IMR-90 (cell line): ENCODE results near the gene MICAL1. TPM values are rescaled to one million over a fixed set of nuclear protein-coding genes. Genes with fewer than 3 reads are reported as not detected.

ENCODE experiments used
- ATAC-seq: fragments of 200-7000 bp; cut with Tn5 transposase; 2 replicates; pipeline ENCODE4 v1.9.1; 2020; ENCODE audit warnings: low read depth, mild to moderate bottlenecking, moderate library complexity
- BruUV-seq: library from RNA; stranded (reverse); fragments of 400-500 nt; replicated peaks from 2 replicates; lab custom pipeline; 2021; lab: Mats Ljungman, UMichigan
- CTCF ChIA-PET: fragments of 300-600 bp; formaldehyde crosslinking; extraction: SDS; loops from one replicate; lab custom pipeline; 2021; ENCODE audit warnings: antibody characterized with exemption; lab: Yijun Ruan, JAX
- POLR2A ChIA-PET: fragments of 300-600 bp; sonication (Branson Sonifier 250); formaldehyde crosslinking; loops from one replicate; lab custom pipeline; 2022; ENCODE audit warnings: antibody characterized with exemption; ENCODE audit not compliant: unreplicated experiment; lab: Charles Lee
- DNase-seq: peaks from one replicate; pipeline ENCODE4 v3.0.0; 2013
- H2AFZ ChIP-seq: replicated peaks from 2 replicates; pipeline ENCODE3; 2013; ENCODE audit warnings: low read length, mild to moderate bottlenecking; ENCODE audit not compliant: poor library complexity
- H2AK5ac ChIP-seq: 2 replicates; pipeline ENCODE4 v1.6.1; 2013; ENCODE audit warnings: low read depth, low read length, inconsistent platforms
- H2AK9ac ChIP-seq: replicated peaks from 2 replicates; pipeline ENCODE3; 2013; ENCODE audit warnings: mild to moderate bottlenecking, low read depth, low read length, moderate library complexity; ENCODE audit not compliant: poor library complexity
- H2BK120ac ChIP-seq: 2 replicates; pipeline ENCODE4 v1.6.1; 2013; ENCODE audit warnings: low read depth, low read length, inconsistent platforms
- H2BK15ac ChIP-seq: 3 replicates; pipeline ENCODE4 v1.6.1; 2013; ENCODE audit warnings: low read depth, low read length, inconsistent platforms
- H2BK20ac ChIP-seq: 2 replicates; pipeline ENCODE4 v1.6.1; 2013; ENCODE audit warnings: low read depth, mild to moderate bottlenecking, inconsistent platforms, low read length, moderate library complexity
- H2BK5ac ChIP-seq: 2 replicates; pipeline ENCODE4 v1.6.1; 2013; ENCODE audit warnings: mild to moderate bottlenecking, low read depth, low read length, inconsistent platforms; ENCODE audit not compliant: poor library complexity, severe bottlenecking
- H3K14ac ChIP-seq: replicated peaks from 2 replicates; pipeline ENCODE4 v1.6.1; 2013; ENCODE audit warnings: low read depth, low read length, inconsistent platforms
- H3K18ac ChIP-seq: 2 replicates; pipeline ENCODE4 v1.6.1; 2013; ENCODE audit warnings: low read depth, low read length, control low read depth
- H3K23ac ChIP-seq: 2 replicates; pipeline ENCODE4 v1.6.1; 2013; ENCODE audit warnings: low read depth, low read length, inconsistent platforms
- H3K27ac ChIP-seq: 2 replicates; pipeline ENCODE4 v1.5.1; 2013; ENCODE audit warnings: mild to moderate bottlenecking, control low read depth, low read length; ENCODE audit not compliant: insufficient read depth
- H3K27me3 ChIP-seq: 2 replicates; pipeline ENCODE4 v1.6.1; 2013; ENCODE audit warnings: low read length; ENCODE audit not compliant: control insufficient read depth, insufficient read depth
- H3K36me3 ChIP-seq: 2 replicates; pipeline ENCODE4 v1.6.1; 2013; ENCODE audit warnings: low read length, mixed read lengths; ENCODE audit not compliant: control insufficient read depth, insufficient read depth
- H3K4ac ChIP-seq: 2 replicates; pipeline ENCODE4 v1.6.1; 2013; ENCODE audit warnings: low read depth, low read length, inconsistent platforms
- H3K4me1 ChIP-seq: 2 replicates; pipeline ENCODE4 v1.6.1; 2013; ENCODE audit warnings: low read length, mixed read lengths; ENCODE audit not compliant: control insufficient read depth, insufficient read depth
- H3K4me2 ChIP-seq: 2 replicates; pipeline ENCODE4 v1.6.1; 2013; ENCODE audit warnings: low read depth, mild to moderate bottlenecking, control low read depth, low read length, moderate library complexity
- H3K4me3 ChIP-seq: 2 replicates; pipeline ENCODE4 v1.5.1; 2013; ENCODE audit warnings: low read depth, mild to moderate bottlenecking, control low read depth, low read length, moderate library complexity; ENCODE audit not compliant: insufficient read depth
- H3K56ac ChIP-seq: 2 replicates; pipeline ENCODE4 v1.6.1; 2013; ENCODE audit warnings: low read length, inconsistent platforms; ENCODE audit not compliant: insufficient read depth; ENCODE audit errors: extremely low read depth
- H3K79me1 ChIP-seq, 2 experiments: 2 replicates each; pipeline ENCODE4 v1.6.1; 2013; ENCODE audit warnings: low read length in 2 of 2, inconsistent platforms in 1 of 2, low read depth in 1 of 2
- H3K9ac ChIP-seq: 2 replicates; pipeline ENCODE4 v1.6.1; 2013; ENCODE audit warnings: low read depth, low read length, control low read depth
- H3K9me1 ChIP-seq: 2 replicates; pipeline ENCODE4 v1.6.1; 2013; ENCODE audit warnings: low read length, inconsistent platforms; ENCODE audit not compliant: insufficient read depth
- H3K9me3 ChIP-seq: 2 replicates; pipeline ENCODE4 v1.6.1; 2013; ENCODE audit warnings: low read length; ENCODE audit not compliant: control insufficient read depth, insufficient read depth
- H4K20me1 ChIP-seq: 2 replicates; pipeline ENCODE4 v1.6.1; 2013; ENCODE audit warnings: low read length, inconsistent platforms; ENCODE audit not compliant: insufficient read depth
- H4K5ac ChIP-seq: 2 replicates; pipeline ENCODE4 v1.6.1; 2013; ENCODE audit warnings: mild to moderate bottlenecking, low read depth, low read length, control low read depth
- H4K8ac ChIP-seq, 2 experiments: 2 replicates each; pipeline ENCODE4 v1.6.1; 2013; ENCODE audit warnings: low read depth in 2 of 2, low read length in 2 of 2, control low read depth in 1 of 2, inconsistent platforms in 1 of 2
- H4K91ac ChIP-seq: 2 replicates; pipeline ENCODE4 v1.6.1; 2013; ENCODE audit warnings: low read depth, low read length, inconsistent platforms; ENCODE audit not compliant: insufficient read depth
- BHLHE40 ChIP-seq: fragments of 150-350 bp; IDR thresholded peaks from 2 replicates; pipeline ENCODE4 v1.6.1; 2016; ENCODE audit warnings: mild to moderate bottlenecking, low read depth, low read length
- CEBPB ChIP-seq: IDR thresholded peaks from 2 replicates; pipeline ENCODE4 v1.6.1; 2012; ENCODE audit warnings: low read depth, low read length, improper control_type of control experiment
- CHD1 ChIP-seq: IDR thresholded peaks from 2 replicates; pipeline ENCODE4 v1.6.1; 2012; ENCODE audit warnings: low read depth, low read length, improper control_type of control experiment
- FOS ChIP-seq: fragments of 150-350 bp; IDR thresholded peaks from 2 replicates; pipeline ENCODE4 v1.6.1; 2016; ENCODE audit warnings: low read depth, low read length
- MAFK ChIP-seq: IDR thresholded peaks from 2 replicates; pipeline ENCODE4 v1.6.1; 2012; ENCODE audit warnings: low read depth, low read length, improper control_type of control experiment
- MAZ ChIP-seq: IDR thresholded peaks from 2 replicates; pipeline ENCODE4 v1.6.1; 2012; ENCODE audit warnings: low read depth, mild to moderate bottlenecking, low read length, improper control_type of control experiment, moderate library complexity, borderline replicate concordance
- MXI1 ChIP-seq: IDR thresholded peaks from 2 replicates; pipeline ENCODE4 v1.6.1; 2012; ENCODE audit warnings: low read depth, mild to moderate bottlenecking, low read length, moderate library complexity, borderline replicate concordance
- NFE2L2 ChIP-seq: fragments of 150-350 bp; IDR thresholded peaks from 2 replicates; pipeline ENCODE4 v1.6.1; 2016; ENCODE audit warnings: low read depth, mild to moderate bottlenecking, low read length
- POLR2A ChIP-seq: IDR thresholded peaks from 2 replicates; pipeline ENCODE4 v1.6.1; 2012; ENCODE audit warnings: mild to moderate bottlenecking, low read depth, low read length
- RAD21 ChIP-seq: IDR thresholded peaks from 2 replicates; pipeline ENCODE4 v1.6.1; 2012; ENCODE audit warnings: low read length, improper control_type of control experiment
- RCOR1 ChIP-seq: IDR thresholded peaks from 2 replicates; pipeline ENCODE4 v1.6.1; 2012; ENCODE audit warnings: mild to moderate bottlenecking, low read length, improper control_type of control experiment; ENCODE audit not compliant: insufficient replicate concordance
- RFX5 ChIP-seq: IDR thresholded peaks from 2 replicates; pipeline ENCODE4 v1.8.0; 2012; ENCODE audit warnings: low read depth, mild to moderate bottlenecking, low read length, moderate library complexity
- SMC3 ChIP-seq: fragments of 150-350 bp; IDR thresholded peaks from 2 replicates; pipeline ENCODE4 v1.6.1; 2016; ENCODE audit warnings: low read depth, mild to moderate bottlenecking, antibody characterized with exemption, low read length, moderate library complexity
- WGBS, 2 experiments: methylation state at CpG; one replicate each; pipeline versions ENCODE4 v1.1.5 to v1.1.7; 2013; ENCODE audit warnings: missing lambda C conversion rate in 2 of 2; ENCODE audit not compliant: insufficient read length in 1 of 2; ENCODE audit errors: extremely low coverage in 2 of 2; 5-methylcytosine and 5-hydroxymethylcytosine counted together
- dilution Hi-C: fragments of 300-500 bp; cut with HindIII; formaldehyde crosslinking; loops from one replicate; pipeline ENCODE4 v1.14.3; 2018; ENCODE audit warnings: low sequenced_read_pairs; ENCODE audit not compliant: unreplicated experiment
- in situ Hi-C: fragments of 300-500 bp; cut with MboI; formaldehyde crosslinking; loops from 3 replicates; pipeline ENCODE4 v1.14.3; 2019; ENCODE audit warnings: low sequenced_read_pairs, inconsistent platforms, mixed read lengths
- intact Hi-C: fragments of 100-400 bp; cut with micrococcal nuclease; formaldehyde crosslinking; loops from 2 replicates; pipeline ENCODE4 v1.10.0; 2022
- polyA plus RNA-seq, 3 experiments: library from polyadenylated mRNA; depleted of rRNA; stranded (reverse); fragments of >200 nt; gene quantifications; 2 replicates each; pipeline ENCODE4 v1.2.3, GENCODE V29; 2012; ENCODE audit warnings: low replicate concordance in 1 of 3
- total RNA-seq: library from RNA; depleted of rRNA; stranded (reverse); fragments of >200 nt; gene quantifications from 2 replicates; pipeline ENCODE4 v1.2.3, GENCODE V29; 2012
- TF ChIP-seq, protein P1 (sequence below): conservative IDR thresholded peaks from 2 replicates; pipeline ENCODE4 v1.5.1; 2012; ENCODE audit warnings: mild to moderate bottlenecking, low read depth, low read length, improper control_type of control experiment
- TF ChIP-seq, protein P2 (sequence below): fragments of 150-350 bp; IDR thresholded peaks from 2 replicates; pipeline ENCODE4 v1.6.1; 2017; ENCODE audit warnings: mild to moderate bottlenecking, antibody characterized with exemption, low read length, low read depth
- TF ChIP-seq, protein P3 (sequence below): fragments of 150-350 bp; IDR thresholded peaks from 2 replicates; pipeline ENCODE4 v1.6.1; 2016; ENCODE audit warnings: low read depth, mild to moderate bottlenecking, low read length, moderate library complexity, borderline replicate concordance

Gene MICAL1
- total and polyA plus RNA-seq, 2 of the 4 experiments (the other 2 are of a cell fraction), result 30.5 to 57.1 TPM

DNA sequence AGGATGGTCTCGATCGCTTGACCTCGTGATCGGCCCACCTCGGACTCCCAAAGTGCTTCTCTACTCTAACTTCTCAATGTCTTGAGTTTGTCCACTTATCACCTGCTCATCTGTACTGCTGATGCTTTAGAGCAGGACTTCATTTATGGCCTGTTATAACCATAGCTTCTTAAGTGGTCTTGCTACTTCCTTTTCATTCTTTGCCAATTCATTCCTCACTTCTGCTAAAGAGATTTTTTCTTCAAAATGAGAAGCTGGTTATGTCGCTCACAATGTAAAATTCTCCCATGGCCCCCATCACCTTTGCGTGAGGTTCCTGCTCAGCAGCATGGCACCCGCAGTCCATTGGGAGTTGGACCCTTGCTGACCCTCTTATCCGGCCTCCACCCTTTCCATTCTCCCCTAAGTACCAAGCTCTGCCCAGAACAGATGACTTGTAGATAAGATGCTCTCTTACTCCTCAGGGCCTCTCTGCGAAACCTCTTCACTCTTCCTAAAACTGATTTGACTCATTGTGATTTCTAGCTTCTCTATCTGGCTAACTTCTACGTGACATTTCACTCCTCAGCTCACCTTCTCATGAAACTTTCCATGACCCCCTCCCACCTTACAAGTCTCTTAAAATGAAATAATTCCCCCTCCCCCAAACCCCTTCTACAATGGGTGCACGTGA, 59.4 kb downstream of the MICAL1 start:
- Histone ChIP-seq H3K4me2 (no peak overlapping the region), H3K9ac (no peak overlapping the region), H3K4me1 (no peaks in the 10 kb centered on the region), H3K27ac (no peak overlapping the region), H4K91ac (no peak overlapping the region), H2BK120ac (no peak overlapping the region), H3K4me3 (no peak overlapping the region), H3K36me3 (no peaks in the 10 kb centered on the region), H2AK9ac (no peak overlapping the region), H3K18ac (no peak overlapping the region), H3K79me1 (no peaks in the 10 kb centered on the region), H3K14ac (no peak overlapping the region), H3K23ac (no peak overlapping the region), H2BK5ac (no peak overlapping the region), H2AK5ac (no peak overlapping the region), H2BK20ac (no peak overlapping the region), H3K4ac (no peak overlapping the region), H3K9me1 (no peaks in the 10 kb centered on the region), H3K56ac (no peak overlapping the region), H3K27me3 (peaks cover 9% of the 10 kb centered on the region), H4K8ac (no peak overlapping the region), H3K9me3 (no peaks in the 10 kb centered on the region), H2AFZ (no peak overlapping the region), H4K5ac (no peak overlapping the region), H2BK15ac (no peak overlapping the region), H4K20me1 (no peaks in the 10 kb centered on the region)
- in situ Hi-C loops (loop anchor here (25.0 kb wide), 2 partner anchors 209 to 859 kb away; no protein-coding TSS in a partner anchor), dilution Hi-C loops (no loop called here), intact Hi-C loops (no loop called here)
- BruUV-seq, result no TSS peak
- ChIA-PET CTCF (interaction anchor here (1.2 to 2.1 kb wide), 2 partner anchors 13 to 208 kb away, joined by 3 to 7 read pairs; no protein-coding TSS in a partner anchor), POLR2A (no interaction called here)
- WGBS, 2 experiments, result 92% methylated on average over 2 of the region's 12 CpGs; no CpG with 5 or more reads in 1 of the 2 experiments
- TF ChIP-seq CHD1 (no peak), BHLHE40 (no peak), RFX5 (no peak), NFE2L2 (no peak), RAD21 (no peak), SMC3 (no peak), MXI1 (no peak), POLR2A (no peak), FOS (no peak), MAZ (no peak), RCOR1 (no peak), MAFK (no peak), CEBPB (no peak)
- TF ChIP-seq, protein P1, sequence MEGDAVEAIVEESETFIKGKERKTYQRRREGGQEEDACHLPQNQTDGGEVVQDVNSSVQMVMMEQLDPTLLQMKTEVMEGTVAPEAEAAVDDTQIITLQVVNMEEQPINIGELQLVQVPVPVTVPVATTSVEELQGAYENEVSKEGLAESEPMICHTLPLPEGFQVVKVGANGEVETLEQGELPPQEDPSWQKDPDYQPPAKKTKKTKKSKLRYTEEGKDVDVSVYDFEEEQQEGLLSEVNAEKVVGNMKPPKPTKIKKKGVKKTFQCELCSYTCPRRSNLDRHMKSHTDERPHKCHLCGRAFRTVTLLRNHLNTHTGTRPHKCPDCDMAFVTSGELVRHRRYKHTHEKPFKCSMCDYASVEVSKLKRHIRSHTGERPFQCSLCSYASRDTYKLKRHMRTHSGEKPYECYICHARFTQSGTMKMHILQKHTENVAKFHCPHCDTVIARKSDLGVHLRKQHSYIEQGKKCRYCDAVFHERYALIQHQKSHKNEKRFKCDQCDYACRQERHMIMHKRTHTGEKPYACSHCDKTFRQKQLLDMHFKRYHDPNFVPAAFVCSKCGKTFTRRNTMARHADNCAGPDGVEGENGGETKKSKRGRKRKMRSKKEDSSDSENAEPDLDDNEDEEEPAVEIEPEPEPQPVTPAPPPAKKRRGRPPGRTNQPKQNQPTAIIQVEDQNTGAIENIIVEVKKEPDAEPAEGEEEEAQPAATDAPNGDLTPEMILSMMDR, result no peak
- TF ChIP-seq, protein P2, sequence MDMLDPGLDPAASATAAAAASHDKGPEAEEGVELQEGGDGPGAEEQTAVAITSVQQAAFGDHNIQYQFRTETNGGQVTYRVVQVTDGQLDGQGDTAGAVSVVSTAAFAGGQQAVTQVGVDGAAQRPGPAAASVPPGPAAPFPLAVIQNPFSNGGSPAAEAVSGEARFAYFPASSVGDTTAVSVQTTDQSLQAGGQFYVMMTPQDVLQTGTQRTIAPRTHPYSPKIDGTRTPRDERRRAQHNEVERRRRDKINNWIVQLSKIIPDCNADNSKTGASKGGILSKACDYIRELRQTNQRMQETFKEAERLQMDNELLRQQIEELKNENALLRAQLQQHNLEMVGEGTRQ, result no peak
- TF ChIP-seq, protein P3, sequence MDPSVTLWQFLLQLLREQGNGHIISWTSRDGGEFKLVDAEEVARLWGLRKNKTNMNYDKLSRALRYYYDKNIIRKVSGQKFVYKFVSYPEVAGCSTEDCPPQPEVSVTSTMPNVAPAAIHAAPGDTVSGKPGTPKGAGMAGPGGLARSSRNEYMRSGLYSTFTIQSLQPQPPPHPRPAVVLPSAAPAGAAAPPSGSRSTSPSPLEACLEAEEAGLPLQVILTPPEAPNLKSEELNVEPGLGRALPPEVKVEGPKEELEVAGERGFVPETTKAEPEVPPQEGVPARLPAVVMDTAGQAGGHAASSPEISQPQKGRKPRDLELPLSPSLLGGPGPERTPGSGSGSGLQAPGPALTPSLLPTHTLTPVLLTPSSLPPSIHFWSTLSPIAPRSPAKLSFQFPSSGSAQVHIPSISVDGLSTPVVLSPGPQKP, result no peak
- DNase-seq (no peak), ATAC-seq (no peak)
